HG02759 (cell line): Measurements from ENCODE around the gene SREBF2.
"Not testable (repeated sequence)": the region's sequence is repeated elsewhere in the genome, so short reads cannot be mapped to it uniquely, and the experiment has no call there.

ENCODE experiments used
- ATAC-seq: cut with Tn5 transposase; IDR thresholded peaks from one replicate; pipeline ENCODE4 v1.9.1; 2021; ENCODE audit warnings: mild to moderate bottlenecking, moderate library complexity; ENCODE audit not compliant: unreplicated experiment

Gene SREBF2

DNA sequence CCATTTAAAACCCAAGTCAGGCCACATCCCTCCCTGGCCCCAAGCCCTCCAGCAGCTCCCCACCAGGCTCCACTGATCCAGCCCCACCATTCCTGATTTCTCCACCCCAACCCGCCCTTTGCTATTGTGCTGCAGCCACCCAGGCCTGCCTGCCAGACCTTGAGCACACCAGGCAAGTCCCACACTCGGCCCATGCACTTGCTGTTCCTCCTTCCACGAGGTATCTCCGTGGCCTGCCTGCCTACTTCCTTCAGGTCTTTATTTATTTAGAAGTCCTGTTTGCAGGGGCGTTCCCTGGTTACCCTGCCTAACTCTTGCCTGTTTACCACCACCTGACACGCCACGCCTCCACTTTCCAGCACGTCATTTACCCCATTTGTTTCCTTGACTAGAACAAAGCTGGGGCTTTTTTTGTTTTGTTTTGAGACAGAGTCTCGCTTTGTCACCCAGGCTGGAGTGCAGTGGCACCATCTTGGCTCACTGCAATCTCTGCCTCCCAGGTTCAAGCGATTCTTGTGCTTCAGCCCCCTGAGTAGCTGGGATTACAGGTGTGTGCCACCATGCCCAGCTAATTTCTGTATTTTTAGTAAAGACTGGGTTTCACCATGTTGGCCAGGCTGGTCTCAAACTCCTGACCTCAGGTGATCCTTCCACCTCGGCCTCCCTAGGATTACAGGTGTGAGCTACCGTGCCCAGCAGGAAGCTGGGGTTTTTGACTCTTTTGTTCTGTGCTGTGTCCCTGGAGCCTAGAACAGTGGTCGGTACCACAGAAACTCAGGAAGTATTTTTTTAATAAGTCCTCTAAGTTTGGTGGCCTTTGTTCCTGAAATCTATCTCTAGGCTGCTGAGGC lies 107.3 kb downstream of the SREBF2 start:
- ATAC-seq = peak; percentile 59

DNA sequence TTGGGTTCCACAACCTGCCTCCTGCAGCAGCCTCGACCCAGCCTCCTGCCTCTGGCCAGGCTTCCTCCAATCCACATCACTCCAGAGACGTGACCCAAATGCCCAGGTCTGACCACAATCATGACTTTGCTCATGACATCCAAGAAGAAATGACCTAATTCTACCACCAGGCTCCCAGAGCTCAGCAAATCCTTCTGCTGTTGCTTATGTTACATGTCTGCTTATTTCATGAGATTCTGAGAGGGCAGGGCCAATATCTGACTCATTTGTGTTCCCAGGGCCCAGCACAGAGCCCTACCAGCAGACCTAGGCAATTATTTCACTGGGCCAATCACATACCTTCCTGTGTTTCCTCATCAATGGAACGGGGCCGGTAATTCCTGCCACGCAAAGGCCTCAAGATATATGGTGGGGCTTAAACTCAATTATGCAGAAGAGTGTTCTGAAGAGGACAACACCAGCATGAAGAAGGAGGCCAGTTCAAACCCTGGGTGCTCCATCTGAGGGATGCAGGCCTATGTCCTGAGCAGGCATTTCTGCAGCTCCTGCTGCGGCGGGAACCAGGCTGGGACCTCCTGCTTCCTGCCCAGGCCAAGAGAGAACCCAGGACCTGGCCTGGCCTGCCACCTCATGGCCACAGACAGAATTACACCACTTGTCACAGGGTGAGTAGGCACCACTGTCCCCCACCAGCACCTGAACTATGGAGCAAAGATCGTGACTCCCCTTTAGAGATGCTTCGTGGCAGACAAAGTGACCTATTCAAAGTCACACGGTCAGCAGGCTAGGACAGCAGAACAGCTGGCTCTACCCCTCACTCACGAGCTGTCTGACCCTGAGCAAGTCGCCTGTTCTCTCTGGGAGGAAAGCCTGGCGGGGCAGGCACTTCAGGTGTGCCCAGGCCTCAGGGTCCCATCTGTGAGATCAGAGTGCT lies 108.2 kb downstream of the SREBF2 start:
- peak; percentile 35 for ATAC-seq

DNA sequence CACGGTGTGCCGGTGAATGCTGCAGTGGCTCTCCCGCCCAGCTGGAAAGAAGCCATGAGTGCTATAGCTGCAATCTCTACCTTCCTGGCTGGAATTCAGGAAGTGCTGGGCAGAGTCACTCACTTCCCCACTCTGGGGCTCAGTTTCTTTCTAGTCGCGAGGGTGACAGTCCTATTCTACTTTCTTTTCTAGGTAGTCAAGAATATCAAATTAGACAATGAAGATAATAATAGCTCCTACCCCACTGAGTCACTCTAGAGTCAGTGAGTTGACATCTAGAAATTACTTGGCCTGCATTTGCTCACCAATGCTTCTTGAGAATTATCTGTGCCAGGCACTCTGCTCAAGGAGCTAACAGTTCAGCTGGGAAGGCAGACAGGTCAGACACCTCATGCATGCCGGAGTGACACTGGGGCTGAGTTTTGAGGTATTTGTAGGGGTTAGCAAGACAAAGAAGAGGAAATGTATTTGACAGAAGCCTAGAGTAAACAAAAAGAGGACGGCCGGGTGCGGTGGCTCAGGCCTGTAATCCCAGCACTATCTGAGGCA lies 110.8 kb downstream of the SREBF2 start:
- no peak for ATAC-seq

DNA sequence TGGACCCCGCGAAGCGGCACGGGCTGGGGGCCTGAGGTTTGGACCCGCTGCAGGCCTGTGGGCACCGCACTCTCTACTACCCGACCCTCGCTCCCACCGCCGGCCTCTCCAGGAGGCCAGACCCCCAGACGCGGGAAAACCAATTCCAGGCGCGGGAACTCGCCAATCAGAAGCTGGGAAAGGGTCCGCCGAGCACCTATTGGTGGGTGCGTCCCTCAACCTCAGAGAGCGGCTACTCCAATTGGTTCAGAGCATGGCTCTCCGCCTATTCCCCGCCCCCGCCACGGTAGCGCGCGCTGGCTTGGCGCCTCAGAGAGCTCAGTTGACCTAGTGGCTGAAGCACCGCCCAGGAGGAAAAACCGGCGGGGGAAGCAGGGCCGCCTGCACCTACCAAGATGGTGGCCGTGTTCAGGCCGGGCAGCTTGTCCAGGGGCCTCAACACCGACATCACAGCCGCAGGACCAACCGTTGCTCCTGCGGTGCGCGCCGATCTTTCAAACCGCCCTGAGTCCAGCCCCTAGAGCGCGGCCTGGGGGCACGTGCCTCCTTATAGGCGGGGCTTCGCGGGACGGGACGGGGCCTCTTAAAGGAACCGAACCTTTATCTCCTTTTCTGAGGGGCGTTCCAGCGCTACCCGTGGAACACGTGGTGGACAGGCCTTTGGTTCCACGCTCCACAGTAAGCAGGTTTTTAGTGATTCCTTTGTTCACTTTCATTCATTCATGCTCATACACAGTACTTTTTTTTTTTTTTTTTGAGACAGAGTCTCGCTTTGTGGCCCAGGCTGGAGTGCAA lies 113.9 kb downstream of the SREBF2 start, which contains the start of gene CENPM:
CENPM (minus strand) TSS at position 524 of the 795 bp plus-strand sequence; CDS start at position 448, 76 bp downstream.
- ATAC-seq = peak; percentile 81

DNA sequence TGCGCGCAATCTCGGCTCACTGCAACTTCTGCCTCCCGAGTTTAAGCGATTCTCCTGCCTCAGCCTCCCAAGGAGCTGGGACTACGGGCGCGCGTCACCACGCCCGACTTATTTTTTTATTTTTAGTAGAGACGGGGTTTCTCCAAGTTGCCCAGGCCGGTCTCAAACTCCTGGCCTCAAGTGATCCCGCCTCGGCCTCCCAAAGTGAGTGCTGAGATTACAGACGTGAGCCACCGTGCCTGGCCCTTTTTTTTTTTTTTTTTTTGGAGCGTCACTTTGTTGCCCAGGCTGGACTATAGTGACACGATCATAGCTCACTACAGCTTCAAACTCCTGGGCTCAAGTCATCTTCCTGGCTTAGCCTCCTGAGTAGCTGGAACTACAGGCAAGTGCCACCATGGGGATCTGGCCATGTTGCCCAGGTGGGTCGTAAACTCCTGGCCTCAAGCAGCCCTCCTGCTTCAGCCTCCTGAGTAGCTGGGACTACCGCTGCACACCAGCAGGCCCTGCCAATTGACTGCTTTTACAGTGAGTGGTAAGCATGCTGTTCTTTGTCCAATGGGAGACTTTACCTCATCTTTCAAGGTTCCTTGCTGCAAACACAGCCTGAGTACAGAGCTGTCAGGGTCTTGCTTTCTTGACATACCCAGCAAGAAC lies 114.6 kb downstream of the SREBF2 start:
- ATAC-seq = no peak

DNA sequence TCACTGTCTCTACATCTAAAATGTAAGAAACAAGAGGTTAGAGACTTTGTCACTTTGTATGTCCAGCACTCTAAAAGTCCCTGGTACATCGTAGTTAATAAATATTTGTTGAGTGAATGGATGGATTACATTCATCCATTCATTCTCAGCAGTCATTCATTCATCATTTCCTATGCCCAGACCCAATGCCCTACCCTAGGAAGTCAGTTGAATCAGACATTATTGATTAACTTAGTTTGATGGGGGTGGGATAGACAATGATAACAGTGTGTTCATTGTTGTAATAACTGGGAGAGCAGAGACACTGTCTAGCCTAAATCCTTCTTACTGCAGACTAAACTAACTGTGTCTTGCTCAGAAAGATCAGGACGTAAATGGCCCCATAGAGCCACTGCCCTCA lies 115.2 kb downstream of the SREBF2 start:
- ATAC-seq = no peak

DNA sequence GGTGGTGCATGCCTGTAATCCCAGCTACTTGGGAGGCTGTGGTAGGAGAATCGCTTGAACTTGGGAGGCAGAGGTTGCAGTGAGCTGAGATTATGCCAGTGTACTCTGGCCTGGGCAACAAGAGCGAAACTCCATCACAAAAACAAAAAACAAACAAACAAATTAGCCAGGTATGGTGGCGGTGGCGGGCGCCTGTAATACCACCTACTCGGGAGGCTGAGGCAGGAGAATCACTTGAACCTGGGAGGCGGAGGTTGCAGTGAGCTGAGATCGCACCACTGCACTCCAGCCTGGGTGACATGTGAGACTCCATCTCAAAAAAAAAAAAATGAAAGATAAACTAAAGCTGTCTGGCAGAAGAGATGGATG lies 116.0 kb downstream of the SREBF2 start:
- ATAC-seq = not testable (repeated sequence)

DNA sequence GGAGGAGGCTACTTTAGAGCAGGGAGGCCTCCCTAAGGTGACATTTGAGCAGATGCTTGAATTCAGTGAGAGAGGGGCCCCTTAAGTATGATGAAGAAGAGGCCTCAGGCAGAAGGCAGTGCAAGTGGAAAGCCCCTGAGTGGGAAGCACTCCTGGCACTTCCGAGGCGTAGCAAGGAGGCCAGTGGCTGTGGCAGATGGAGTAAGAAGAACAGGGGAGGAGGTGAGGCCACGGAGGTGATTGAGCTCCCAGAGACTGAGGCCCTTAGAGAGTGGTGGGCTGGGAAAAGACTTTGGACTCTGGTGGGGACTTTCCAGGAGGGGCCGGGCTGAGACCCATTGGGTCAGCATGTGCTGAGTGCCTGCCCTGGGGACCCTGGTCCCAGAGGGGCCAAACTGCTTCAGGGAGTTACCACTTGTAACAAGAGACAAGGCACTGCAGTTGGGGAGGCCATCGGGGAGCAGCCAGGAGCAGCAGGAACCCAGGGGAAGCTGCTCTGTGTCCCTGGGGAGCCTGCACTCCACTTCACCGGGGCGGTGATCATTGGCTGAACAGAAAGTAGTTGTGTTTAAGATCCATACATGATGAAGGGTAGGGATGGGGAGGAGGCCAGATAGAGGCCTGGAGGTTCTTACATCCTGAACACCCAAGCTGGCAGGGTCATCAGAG lies 116.5 kb downstream of the SREBF2 start:
- ATAC-seq = no peak

DNA sequence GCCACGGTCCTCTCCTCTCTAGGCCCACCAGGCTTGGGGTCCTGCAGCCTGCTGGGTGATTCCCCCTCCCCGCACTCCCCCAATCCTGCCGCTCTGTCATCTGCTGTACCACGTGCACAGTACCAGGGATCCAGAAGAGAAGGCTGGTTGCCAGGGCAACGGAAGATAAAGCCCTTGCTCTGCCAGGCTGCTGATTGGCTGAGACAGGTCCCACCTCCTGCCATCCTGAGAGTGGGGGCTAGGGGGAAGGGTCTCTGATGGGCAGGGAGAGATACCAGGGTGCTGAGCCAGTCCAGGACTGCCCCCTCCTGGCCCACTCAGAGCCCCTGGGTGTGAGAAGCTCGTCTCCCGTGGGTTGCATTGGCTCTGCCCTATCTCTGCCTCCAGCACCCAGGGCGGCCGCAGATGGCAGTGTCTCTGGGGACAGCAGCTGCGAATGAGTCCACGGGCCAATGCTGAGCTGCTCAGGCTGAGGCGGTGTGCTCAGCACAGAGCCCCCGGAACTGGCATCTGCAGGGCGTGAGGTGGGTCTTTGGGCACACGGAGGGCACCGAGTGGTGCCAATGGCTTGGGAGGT lies 119.1 kb downstream of the SREBF2 start, which contains the start of gene SMIM45:
SMIM45 (plus strand) TSS at position 253 of the 577 bp plus-strand sequence.
- ATAC-seq = no peak

DNA sequence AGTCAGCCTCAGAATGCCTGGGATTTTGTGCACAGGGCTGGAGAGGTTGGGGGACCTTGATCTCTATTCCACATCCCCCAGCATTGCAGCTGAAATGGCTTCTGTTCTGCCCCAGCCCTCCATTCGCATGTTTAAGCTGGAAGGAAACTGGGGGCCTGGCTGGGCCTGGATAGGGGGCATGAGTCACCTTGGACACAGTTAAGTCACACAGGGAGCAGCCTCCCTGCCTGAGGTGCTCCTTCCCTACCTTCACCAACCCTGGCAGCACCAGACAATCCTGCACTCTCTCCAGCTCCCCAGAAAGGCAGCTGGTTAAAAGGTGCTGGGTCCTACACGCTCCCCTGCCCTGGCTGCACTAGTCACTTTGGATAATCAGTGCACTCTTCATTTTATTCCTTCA lies 119.8 kb downstream of the SREBF2 start:
- no peak for ATAC-seq
